WTC11 (cell line): Measurements from ENCODE around the gene MAPK9. TPM values are rescaled to one million over a fixed set of nuclear protein-coding genes. Genes with fewer than 3 reads are reported as not detected.

Source experiments
- ATAC-seq: fragments of 200-7000 bp; cut with Tn5 transposase; 2 replicates; pipeline ENCODE4 v1.10.0; 2021; ENCODE audit warnings: mild to moderate bottlenecking, moderate library complexity
- CTCF ChIA-PET: fragments of 300-600 bp; sonication (Branson Sonifier 250); formaldehyde crosslinking; loops from one replicate; lab custom pipeline; 2021; ENCODE audit warnings: antibody characterized with exemption; lab: Charles Lee
- POLR2A ChIA-PET: fragments of 350-600 bp; sonication (Branson Sonifier 250); formaldehyde crosslinking; loops from one replicate; lab custom pipeline; 2021; ENCODE audit warnings: antibody characterized with exemption; lab: Charles Lee
- DNase-seq: peaks from one replicate; pipeline ENCODE4 v3.0.0; 2021; ENCODE audit warnings: low spot score
- H3K27ac Mint-ChIP-seq: 2 replicates; pipeline ENCODE4 v1.8.0; 2021; ENCODE audit warnings: mixed read lengths
- H3K27me3 Mint-ChIP-seq: 2 replicates; pipeline ENCODE4 v1.8.0; 2021; ENCODE audit warnings: low read depth, mild to moderate bottlenecking, moderate library complexity, mixed read lengths
- H3K36me3 Mint-ChIP-seq: 2 replicates; pipeline ENCODE4 v1.8.0; 2021; ENCODE audit warnings: mixed read lengths
- H3K4me1 Mint-ChIP-seq: 2 replicates; pipeline ENCODE4 v1.8.0; 2022; ENCODE audit warnings: mixed read lengths
- H3K4me3 Mint-ChIP-seq: 2 replicates; pipeline ENCODE4 v1.8.0; 2021; ENCODE audit warnings: mild to moderate bottlenecking, moderate library complexity, mixed read lengths
- H3K9me3 Mint-ChIP-seq: 2 replicates; pipeline ENCODE4 v1.8.0; 2021; ENCODE audit warnings: mixed read lengths
- CDX4 ChIP-seq: fragments of 250-450 bp; sonication (Bioruptor Pico); IDR thresholded peaks from 2 replicates; pipeline ENCODE4 v1.9.0; 2021; ENCODE audit warnings: moderate library complexity, mild to moderate bottlenecking, inconsistent platforms, borderline replicate concordance
- ELF4 ChIP-seq: sonication (generic); formaldehyde crosslinking; IDR thresholded peaks from 2 replicates; pipeline ENCODE4 v1.8.1; 2022; ENCODE audit warnings: low read depth, mild to moderate bottlenecking, moderate library complexity, missing genetic modification reagents
- FOXK1 ChIP-seq: sonication (generic); formaldehyde crosslinking; IDR thresholded peaks from 2 replicates; pipeline ENCODE4 v1.8.0; 2022; ENCODE audit warnings: mild to moderate bottlenecking, moderate library complexity, missing genetic modification reagents
- IRF1 ChIP-seq: sonication (generic); formaldehyde crosslinking; IDR thresholded peaks from 2 replicates; pipeline ENCODE4 v1.8.0; 2023; ENCODE audit warnings: missing genetic modification reagents
- MLX ChIP-seq: sonication (generic); formaldehyde crosslinking; IDR thresholded peaks from 2 replicates; pipeline ENCODE4 v1.8.1; 2023; ENCODE audit warnings: mild to moderate bottlenecking, missing genetic modification reagents, moderate library complexity
- NFATC4 ChIP-seq: fragments of 250-450 bp; sonication (Bioruptor Pico); IDR thresholded peaks from 2 replicates; pipeline ENCODE4 v1.9.0; 2021; ENCODE audit warnings: mild to moderate bottlenecking
- OVOL2 ChIP-seq: fragments of 250-450 bp; sonication (Bioruptor Pico); IDR thresholded peaks from 2 replicates; pipeline ENCODE4 v1.9.0; 2021; ENCODE audit warnings: mild to moderate bottlenecking, borderline replicate concordance
- ZBTB21 ChIP-seq: sonication (generic); formaldehyde crosslinking; IDR thresholded peaks from 2 replicates; pipeline ENCODE4 v1.8.1; 2023; ENCODE audit warnings: mild to moderate bottlenecking, missing genetic modification reagents, borderline replicate concordance
- ZBTB43 ChIP-seq: sonication (generic); formaldehyde crosslinking; IDR thresholded peaks from 2 replicates; pipeline ENCODE4 v1.8.1; 2023; ENCODE audit warnings: mild to moderate bottlenecking, missing genetic modification reagents
- ZNF219 ChIP-seq: sonication (generic); formaldehyde crosslinking; IDR thresholded peaks from 2 replicates; pipeline ENCODE4 v1.8.0; 2023; ENCODE audit warnings: missing genetic modification reagents, mild to moderate bottlenecking, borderline replicate concordance
- ZNF263 ChIP-seq: sonication (generic); formaldehyde crosslinking; IDR thresholded peaks from 2 replicates; pipeline ENCODE4 v1.8.1; 2022; ENCODE audit warnings: low read depth, mild to moderate bottlenecking, moderate library complexity, missing genetic modification reagents
- ZNF317 ChIP-seq: sonication (generic); formaldehyde crosslinking; IDR thresholded peaks from 2 replicates; pipeline ENCODE4 v1.8.1; 2023; ENCODE audit warnings: low read depth, mild to moderate bottlenecking, moderate library complexity, missing genetic modification reagents, borderline replicate concordance
- ZNF423 ChIP-seq: fragments of 250-450 bp; sonication (Bioruptor Pico); IDR thresholded peaks from 2 replicates; pipeline ENCODE4 v2.1.2; 2022; ENCODE audit warnings: mild to moderate bottlenecking, moderate library complexity
- ZNF532 ChIP-seq: fragments of 250-450 bp; sonication (Bioruptor Pico); IDR thresholded peaks from 2 replicates; pipeline ENCODE4 v1.9.0; 2021; ENCODE audit warnings: mild to moderate bottlenecking, borderline replicate concordance
- total RNA-seq: library from RNA; stranded (reverse); gene quantifications from 3 replicates; pipeline ENCODE4 v1.2.3, GENCODE V29; 2021
- TF ChIP-seq, protein P1 (sequence below): sonication (generic); formaldehyde crosslinking; IDR thresholded peaks from 2 replicates; pipeline ENCODE4 v1.8.1; 2022; ENCODE audit warnings: low read depth, missing genetic modification reagents, borderline replicate concordance
- TF ChIP-seq, protein P2 (sequence below): fragments of 250-450 bp; sonication (Bioruptor Pico); IDR thresholded peaks from 2 replicates; pipeline ENCODE4 v2.1.2; 2022; ENCODE audit warnings: mild to moderate bottlenecking, moderate library complexity

MAPK9 gene
- total RNA-seq, 1 experiment from 2014 or later, result 42.9 TPM

DNA sequence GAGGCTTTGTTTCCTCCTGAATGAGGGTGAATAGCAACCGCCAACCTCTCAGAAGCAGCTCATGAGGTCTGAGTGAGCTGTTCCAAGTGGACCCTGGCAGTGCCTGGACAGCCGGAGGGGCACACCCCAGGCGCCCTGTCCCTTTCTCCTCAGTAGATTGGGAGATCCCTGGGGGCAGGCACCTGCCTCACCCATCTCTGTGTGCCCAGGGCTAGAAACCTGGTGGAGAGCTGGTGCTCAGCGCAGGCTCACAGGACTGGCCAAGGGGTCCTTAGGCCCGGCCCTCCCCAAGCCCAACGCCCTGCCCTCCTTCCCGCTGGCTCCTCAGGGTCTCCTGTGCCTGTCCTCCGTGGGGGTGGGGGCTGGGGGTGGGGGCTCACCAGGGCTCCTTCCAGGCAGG lies 14.9 kb upstream of the MAPK9 start:
- H3K4me3 Mint-ChIP-seq, result no peak overlapping the region
- no peak for ATAC-seq
- no peaks in the 10 kb centered on the region for H3K27me3 Mint-ChIP-seq
- H3K27ac Mint-ChIP-seq, result no peak overlapping the region
- DNase-seq, result no peak
- CTCF ChIA-PET, result interaction anchor here (1.1 to 1.5 kb wide), 2 partner anchors 9 to 14 kb away, joined by 4 to 8 read pairs; no protein-coding TSS in a partner anchor
- POLR2A ChIA-PET, result no interaction called here
- TF ChIP-seq CDX4 (CRISPR knock-in tag) (no peak), ZNF219 (CRISPR knock-in tag) (no peak), ZBTB21 (no peak), IRF1 (CRISPR knock-in tag) (no peak), ZBTB43 (CRISPR knock-in tag) (no peak), NFATC4 (CRISPR knock-in tag) (no peak), MLX (no peak), ZNF532 (CRISPR knock-in tag) (no peak), FOXK1 (CRISPR knock-in tag) (no peak), ZNF263 (CRISPR knock-in tag) (no peak), ZNF317 (CRISPR knock-in tag) (no peak), OVOL2 (CRISPR knock-in tag) (no peak), ELF4 (CRISPR knock-in tag) (no peak), ZNF423 (CRISPR knock-in tag) (no peak)
- TF ChIP-seq, protein P1, sequence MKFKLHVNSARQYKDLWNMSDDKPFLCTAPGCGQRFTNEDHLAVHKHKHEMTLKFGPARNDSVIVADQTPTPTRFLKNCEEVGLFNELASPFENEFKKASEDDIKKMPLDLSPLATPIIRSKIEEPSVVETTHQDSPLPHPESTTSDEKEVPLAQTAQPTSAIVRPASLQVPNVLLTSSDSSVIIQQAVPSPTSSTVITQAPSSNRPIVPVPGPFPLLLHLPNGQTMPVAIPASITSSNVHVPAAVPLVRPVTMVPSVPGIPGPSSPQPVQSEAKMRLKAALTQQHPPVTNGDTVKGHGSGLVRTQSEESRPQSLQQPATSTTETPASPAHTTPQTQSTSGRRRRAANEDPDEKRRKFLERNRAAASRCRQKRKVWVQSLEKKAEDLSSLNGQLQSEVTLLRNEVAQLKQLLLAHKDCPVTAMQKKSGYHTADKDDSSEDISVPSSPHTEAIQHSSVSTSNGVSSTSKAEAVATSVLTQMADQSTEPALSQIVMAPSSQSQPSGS (CRISPR knock-in tag), result no peak
- TF ChIP-seq, protein P2, sequence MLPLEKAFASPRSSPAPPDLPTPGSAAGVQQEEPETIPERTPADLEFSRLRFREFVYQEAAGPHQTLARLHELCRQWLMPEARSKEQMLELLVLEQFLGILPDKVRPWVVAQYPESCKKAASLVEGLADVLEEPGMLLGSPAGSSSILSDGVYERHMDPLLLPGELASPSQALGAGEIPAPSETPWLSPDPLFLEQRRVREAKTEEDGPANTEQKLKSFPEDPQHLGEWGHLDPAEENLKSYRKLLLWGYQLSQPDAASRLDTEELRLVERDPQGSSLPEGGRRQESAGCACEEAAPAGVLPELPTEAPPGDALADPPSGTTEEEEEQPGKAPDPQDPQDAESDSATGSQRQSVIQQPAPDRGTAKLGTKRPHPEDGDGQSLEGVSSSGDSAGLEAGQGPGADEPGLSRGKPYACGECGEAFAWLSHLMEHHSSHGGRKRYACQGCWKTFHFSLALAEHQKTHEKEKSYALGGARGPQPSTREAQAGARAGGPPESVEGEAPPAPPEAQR (CRISPR knock-in tag), result no peak
- TF ChIP-seq, all 79 proteins: peak for 0
- Mint-ChIP-seq H3K36me3 (peaks cover 61% of the 10 kb centered on the region), H3K4me1 (peaks cover 7% of the 10 kb centered on the region), H3K9me3 (no peaks in the 10 kb centered on the region)
